GM19372 (cell line): Measurements from ENCODE around the gene CCDC154.
"Not testable (repeated sequence)": the region's sequence is repeated elsewhere in the genome, so short reads cannot be mapped to it uniquely, and the experiment has no call there.

ENCODE experiments used
- ATAC-seq: cut with Tn5 transposase; IDR thresholded peaks from one replicate; pipeline ENCODE4 v1.9.1; 2021; ENCODE audit warnings: mild to moderate bottlenecking, low read depth, moderate library complexity; ENCODE audit not compliant: unreplicated experiment

Gene CCDC154

DNA sequence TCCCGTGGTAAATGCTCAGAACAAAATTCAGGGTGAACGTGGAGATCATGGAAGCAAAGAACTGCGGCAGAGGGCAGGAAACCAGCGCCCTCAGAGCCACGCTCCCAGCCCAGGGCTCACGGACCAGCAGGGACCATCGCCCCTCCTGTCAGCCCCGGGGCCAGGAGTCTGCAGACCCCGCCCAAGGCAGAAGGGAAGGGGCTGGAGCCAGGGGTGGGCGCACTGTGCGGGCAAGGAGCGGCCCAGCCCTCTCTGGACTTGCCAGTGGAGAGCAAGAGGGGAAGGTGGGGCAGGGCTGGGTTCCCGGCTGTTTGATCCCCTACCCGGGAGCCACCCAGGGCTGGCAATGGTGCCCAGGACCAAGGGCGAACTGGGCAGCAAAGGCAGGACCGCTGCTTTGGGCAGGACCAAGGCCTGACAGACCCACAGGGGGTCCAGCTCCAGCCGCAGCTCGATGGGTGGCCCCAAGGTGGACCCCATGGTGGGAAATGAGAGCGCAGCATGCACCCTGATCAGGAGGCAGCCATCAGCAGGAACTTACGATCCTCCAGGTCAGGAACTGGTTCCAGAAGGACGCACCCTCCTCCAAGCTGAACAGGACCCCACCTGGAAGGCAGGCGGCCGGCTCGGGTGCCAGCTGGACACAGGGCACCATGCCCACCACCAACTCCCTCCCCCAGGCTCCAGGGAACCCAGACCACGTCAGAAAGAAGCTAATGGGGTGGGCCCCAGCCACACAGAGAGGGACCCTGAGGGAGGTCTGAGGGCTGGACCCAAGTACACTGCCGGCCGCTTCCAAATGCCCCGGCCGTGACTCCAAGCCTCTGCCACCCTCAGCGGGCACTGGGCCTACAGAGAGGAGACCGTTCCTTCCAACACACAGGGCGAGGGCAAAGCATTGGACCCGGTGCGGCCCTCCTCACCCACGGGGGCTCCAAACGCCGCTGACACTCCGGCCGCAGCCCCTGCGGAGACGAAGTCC is 11.1 kb upstream of the CCDC154 start:
- ATAC-seq = no peak

DNA sequence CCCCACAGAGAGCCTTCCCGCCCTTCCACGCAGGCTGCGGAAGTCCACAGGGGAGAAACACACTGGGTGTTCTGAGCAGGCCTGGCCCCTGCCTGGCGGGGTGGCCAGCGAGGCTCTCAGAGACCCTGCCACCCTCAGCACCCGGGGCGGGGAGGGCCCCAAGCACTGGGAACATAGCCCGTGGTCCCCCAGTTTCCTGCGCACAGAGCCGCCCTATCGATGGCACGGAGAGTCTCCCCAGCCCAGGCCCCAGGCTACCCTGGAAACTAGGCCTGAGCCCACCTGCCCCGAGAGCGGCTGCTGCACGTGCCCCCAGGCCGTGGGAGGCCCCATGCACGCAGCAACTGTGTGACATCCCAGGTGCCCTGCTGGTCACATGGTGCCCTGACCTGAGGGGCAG is 10.2 kb upstream of the CCDC154 start:
- ATAC-seq = no peak

DNA sequence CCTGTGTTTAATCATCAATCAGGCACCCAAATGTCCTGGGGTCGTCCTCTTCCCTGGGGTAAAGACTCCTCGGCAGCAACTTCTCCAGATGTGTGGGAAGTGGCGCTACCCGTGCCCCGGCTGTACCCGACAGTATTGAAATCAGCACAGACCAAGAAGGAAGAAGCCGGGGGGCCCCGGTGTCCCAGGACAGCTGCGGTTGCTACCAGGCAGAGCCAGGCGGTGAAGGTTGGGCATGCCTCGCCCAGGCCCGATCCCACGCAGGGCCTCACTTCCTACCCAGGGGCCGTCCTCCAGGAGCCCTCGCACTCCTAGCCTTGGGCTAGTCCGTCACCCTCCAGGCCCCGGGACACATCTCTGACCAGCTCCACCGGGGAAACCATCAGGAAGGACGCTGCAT is 9.0 kb upstream of the CCDC154 start:
- ATAC-seq = no peak

DNA sequence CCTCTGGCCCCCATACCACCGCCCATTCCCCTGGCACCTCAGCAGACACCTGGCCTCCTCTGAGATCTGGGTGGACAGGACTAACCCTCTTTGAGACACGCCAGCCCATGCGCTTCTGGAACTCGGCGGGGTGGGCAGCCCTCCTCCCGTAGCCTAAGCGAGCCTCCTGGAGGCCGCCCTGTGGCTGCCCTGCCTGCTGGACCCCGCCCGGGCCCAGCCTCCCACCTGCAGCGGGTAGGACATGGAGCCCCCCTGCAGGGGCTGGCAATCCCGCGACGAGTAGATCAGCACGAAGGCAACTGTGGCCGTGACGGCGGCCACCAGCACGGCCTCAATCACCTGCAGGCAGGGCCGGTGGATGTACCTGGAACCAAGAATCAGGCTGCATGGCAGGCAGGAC is 8.2 kb upstream of the CCDC154 start:
- ATAC-seq = no peak

DNA sequence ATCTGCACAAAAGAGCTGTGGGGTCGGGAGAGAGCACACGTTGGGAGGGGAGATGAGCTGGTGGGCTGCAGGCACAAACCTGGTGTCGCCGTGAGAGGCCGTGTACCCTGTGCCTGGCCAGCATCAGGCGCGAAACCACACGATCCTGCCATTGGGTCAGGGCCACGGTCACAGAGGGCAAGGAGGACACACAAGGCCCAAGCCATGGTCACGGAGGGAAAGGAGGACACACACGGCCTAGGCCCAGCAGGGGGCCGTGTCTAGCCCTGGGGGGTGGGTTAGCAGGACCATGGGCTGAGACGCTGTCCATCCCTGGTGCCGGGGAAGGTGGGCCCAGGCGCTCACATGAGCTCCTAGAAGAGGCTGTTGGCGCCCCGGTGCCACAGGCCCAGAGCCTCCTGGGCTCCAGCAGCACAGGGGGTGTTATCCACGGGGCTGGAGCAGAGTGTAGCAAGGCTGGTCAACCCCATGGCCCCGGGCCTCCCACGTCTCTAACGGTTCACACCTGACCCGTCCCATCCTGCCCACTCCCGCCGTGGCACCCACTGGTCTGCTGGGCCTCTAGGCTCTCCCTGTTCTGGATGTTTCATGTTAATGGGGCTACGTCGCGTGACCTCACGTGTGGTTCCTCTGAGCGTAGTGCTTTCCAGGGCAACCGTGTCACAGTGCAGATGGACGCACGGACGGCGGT is 7.5 kb upstream of the CCDC154 start:
- ATAC-seq = no peak

DNA sequence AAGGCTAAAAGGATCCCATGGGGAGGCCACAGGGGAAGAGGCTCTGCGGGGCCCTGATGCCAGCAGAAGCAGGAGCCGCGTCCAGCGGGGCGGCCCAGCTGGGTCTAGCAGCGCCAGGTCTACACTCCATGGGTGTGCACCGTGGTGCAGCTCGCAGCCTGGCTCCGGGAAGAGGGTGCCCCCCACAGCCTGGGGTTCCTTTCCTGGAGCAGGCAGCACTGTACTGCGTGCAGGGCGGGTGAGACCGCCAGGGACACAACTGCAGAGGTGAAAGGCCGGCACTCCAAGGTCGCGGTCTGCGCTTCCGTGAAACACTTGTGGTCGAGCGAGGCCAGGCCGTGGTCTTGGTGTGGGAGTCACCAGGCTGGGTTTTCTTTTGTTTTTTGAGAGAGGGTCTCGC is 6.5 kb upstream of the CCDC154 start:
- no peak for ATAC-seq

DNA sequence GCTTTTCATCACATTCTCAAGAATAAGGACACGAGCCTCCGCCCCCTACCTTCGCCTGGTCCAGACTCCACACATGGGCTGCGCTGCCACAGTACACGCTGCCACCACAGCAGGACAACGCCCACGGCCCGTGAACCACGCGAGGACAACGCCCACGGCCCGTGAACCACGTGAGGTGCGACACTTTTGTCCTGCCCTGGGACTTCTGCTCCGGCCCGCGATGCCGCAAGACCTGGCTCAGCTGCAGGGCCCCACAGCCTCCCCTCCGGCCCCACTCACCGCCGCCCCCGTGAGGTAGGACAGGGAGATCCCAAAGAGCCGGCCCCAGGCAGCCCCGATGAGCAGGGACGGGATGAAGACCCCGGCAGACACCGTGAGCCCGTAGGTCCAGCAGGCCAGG is 5.9 kb upstream of the CCDC154 start:
- no peak for ATAC-seq

DNA sequence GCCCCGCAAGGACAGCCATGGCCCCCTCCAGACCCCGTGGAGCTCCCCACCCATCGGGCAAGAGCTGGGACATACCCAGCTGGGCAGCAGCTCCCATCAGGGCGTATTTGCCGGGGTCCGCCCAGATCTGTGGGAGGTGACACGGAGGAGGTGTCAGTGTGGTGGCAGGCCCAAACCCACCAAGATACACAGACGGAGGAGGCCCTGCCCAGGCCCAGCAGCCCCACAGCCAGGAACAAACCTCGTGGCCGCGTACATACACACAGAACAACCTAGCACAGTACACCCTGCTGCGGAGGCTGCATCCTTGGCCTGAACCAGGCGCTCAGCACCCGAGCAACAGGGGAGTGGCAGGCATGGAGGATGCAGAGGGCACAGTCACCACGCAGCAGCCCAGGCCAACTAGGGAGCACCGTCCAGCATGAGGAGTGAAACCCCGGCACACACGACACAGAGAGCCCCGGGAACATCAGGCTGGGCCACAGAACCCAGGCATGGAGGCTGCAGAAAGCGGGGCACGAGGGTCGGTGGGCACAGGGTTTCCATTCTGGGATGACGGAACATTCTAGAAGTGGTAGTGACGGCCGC is 4.9 kb upstream of the CCDC154 start:
- no peak for ATAC-seq

DNA sequence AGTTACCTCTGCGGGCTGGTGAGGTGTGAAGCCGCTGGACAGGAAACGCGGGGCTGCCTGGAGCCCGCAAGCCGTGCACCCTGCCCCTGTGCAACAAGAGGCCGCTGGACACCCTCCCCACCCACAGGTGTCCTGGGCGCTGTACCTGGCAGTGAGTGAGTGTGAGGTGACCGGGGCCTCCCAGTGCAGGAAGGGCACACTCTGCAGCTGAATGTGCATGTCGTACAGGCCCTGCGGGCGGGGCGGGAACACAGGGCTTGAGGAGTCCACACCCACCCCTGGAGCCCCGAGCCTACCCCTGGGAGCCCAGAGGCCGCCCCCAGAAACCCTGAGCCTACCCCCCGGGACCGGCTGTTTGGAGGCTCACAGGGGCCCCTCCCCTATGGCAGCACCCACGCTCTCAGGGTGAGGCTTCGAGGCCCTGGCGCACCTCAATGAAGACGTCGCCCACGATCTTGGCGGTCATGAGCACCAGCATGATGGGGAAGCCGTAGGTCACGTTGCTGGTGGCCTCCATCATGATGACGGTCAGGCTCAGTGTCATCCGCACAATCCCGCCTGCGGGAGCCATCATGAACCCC is 4.3 kb upstream of the CCDC154 start:
- no peak for ATAC-seq

DNA sequence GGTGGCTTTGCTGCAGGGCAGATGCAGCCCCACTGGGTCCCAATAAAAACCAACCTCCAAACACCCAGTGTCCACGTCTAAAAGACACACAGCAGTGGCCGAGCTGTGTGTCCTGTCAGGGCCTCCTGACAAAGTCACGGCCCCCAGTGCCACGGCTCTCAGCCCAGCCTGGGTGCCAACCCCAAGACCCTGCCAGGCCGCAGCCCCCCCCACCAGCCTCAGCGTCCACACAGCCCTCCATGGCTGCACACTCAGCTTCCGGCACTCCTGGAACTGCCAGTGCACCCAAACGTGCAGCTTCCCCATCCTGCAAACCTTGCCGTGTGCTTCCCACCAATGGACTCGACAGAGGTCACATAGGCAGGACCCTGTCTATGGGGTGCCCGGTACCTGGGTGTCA is 3.6 kb upstream of the CCDC154 start:
- ATAC-seq = no peak

DNA sequence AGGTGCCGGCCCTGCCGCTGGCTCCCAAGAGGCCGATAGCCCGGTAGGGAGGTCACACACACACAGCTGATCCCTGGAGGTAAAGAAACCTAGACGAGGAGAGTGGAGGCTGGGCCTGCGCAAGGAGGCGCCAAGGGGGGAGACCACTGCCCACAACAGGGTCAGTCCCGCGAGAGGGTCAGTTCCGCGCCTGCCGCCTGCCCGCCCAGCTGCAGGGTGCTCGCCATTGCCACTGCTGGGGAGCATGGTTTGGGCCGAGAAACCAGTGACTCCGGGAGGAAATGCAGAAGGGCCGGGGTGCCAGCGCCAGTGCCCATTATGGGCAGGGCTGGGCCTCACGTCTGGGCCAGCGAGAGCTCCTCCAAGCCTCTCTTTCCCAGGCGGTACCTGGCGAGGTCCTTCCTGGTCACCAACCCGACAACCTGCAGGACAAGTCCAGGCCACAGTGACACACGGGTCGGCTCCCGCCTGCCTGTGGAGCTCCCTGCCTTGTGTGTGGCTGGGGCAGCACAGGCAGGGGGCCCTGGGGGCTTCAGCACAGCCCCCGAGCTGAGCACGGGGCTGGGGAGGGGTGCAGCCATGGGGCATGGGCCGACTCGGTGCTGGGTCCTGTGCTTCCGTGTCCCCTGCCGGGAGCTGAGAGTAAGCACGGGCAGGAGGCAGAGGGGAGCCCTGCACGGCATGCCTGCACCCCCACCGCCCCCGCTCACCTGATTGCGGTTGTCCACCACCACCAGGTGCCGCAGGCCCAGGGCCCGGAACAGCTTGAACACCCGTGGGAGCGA is 2.1 kb upstream of the CCDC154 start:
- no peak for ATAC-seq

DNA sequence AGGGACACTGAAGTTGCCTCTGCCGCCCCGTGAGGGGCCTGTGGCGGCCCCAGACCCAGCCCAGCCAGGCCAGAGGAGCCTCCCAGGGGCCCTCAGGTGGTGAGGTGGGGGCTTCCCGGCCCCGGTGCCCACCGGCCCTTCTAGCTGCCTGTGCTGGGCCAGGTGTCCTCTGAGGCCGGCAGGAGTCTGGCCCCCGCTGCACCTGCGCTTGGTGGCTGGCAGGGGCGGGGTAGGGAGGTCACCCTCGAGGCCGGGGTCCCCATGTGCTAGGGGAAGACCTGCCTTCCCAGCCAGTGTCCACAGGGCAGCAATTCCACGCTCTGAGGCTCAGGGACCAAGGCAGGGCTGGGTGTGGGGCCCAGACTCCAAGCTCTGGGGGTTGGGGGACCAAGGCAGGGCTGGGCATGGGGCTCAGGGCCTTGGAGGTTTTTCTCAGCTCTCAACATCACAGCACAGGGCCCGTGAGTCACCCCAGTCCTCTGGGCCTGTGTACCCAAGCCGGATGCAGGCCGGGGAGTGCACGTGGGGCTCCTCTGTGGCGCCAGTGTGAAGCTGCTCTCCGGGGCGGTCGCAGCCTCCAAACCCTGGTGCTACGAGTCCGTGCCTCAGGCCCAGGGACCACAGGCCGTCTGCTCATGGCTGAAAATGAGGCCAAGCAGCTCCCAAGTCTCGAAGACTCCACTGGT is 1.3 kb upstream of the CCDC154 start:
- no peak for ATAC-seq

DNA sequence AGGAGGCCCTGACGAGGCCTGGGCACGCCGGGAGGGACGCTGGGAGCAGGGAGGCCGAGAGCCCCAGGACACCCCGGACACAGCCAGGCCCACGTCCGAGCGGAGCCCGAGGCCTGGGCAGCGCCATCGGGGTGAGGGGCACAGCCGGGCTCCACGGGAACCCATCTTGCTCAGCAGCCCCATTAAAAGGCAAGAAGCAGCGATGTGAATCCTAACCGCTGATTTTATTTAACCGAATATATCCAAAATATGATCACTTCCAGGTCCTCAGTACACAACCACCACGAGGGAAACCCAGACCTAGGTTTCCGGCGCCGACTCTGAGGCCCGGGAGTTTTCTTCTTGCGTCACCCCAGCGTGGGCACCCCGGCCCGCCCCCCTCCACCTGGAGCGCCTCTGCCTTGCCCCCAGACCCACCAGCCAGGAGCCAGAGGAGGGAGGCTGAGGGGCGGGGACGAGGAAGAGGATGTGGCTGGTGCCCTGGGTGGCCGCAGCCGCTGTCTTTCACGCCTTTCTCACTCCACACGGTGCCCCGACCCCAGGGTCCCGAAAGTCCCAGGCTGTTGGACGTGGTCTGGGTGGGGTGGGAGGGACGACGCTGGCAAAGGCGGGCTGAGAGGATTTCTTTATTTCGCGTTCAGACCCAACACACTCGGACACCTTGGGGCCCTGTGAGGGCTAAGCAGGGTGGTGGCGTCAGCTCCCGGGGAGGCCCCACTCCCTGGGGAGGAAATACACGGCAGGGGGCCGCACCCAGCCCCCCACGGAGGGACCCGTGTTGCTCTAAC is 568 bp upstream of the CCDC154 start:
- no peak for ATAC-seq

DNA sequence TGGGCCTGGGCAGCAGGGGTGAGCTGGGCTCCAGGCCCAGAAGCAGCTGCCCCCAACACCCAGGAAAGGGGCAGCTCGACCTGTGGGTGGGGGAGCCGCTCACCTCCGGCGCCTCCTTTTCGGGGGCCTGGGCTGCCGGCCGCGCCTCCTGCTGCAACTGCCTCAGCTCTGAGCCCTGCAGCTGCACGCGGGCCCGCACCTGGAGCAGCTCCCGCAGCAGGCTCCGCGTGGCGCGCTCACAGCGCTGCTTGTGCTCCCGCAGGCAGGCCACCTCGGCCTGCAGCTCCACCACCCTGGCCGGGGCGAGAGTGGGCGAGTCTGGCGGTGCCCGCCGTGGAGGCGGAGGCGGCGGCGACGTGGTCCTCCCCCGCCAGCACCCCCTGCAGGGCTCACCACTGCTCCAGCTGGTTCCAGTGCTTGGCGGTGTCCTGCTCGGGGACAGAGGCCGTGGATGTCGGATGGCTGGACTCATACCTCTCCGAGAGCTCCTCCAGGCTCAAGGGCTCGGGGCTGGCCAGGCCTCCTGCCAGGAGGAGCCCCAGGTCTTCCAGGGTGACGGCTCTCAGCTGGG is 868 bp downstream of the CCDC154 start:
- ATAC-seq = no peak

DNA sequence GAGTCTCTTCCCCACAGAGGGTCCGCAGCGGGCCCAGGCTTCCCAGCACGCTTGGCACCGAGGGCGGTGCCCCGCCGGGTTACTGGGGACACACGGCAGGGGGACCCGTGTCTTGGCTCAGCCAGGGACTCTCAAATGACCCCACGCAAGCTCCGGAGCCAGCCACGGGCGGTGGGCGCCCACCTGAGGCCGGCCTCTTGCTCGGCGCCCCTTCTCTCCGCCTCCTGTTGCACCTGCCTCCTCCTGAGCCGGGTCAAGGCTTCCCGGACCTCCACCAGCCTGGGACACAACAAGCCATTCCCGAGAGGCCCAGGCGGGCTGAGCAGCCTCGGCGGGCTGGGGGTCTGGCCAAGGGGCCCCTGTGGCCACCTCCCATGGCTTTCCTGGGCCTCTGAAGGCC is 1.7 kb downstream of the CCDC154 start:
- no peak for ATAC-seq

DNA sequence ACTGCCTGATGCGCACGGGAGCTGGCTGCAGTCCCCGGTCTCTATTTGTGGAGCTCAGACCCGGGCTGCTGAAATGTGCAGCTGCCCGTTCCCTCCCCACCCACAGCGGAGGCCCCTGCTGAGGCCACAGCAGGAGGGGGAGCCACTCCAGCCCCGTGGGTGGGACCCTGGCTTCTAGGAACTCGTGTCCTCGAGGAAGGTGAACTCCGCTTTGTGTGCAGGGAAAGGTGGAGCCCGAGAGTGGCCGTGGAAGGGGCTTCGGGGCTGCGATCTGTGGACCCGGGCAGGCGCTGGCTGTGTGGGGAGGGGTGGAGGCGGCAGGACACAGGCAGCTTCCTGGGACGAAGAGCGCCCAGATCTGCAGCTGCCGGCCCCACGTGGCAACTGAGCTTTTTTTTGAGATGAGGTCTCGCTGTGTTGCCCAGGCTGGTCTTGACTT is 2.9 kb downstream of the CCDC154 start:
- ATAC-seq = no peak

DNA sequence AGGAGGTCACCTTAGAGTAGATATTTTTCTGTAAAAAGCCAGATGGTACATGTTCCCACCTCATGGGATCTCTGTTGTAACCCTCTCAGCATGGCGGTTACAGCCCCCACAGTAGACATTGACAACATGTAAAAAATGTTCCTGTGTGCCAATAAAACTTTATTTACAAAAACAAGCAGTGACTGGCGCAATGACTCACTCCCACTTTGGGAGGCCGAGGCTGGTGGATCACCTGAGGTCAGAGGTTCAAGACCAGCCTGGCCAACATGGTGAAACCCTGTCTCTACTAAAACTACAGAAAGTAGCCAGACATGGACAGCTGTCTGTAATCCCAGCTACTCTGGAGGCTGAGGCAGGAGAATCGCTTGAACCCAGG is 4.7 kb downstream of the CCDC154 start:
- ATAC-seq = not testable (repeated sequence)

DNA sequence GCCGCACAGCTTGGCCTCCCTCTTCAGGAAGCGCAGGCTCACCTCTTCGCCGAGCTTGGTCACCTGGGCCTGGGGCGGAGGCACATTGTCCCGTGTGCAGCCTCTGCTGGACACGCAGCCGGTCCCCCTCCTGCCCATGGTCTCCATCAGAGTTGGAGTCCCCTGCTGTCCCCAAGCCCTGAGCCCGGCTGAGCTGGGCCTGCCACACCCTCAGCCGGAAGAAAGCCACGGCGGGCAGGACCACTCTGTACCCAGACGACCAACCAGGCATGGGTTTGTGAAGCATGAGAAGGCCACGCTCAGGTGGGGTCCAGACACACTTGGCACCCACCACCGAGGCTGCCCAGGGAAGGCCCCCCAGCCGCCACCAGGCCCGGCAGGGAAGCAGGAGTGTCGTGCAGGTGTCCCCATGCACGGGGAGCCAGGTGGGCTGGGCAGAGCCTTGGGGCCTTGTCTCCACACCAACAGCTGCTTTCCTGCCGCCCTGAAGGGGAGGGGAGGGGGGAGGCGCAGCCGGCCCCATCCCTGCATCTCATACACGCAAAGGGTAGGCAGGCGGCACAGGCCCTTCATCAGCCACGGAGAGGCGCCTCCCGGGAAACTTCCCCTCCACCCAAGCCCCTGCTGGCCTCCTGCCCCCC is 5.2 kb downstream of the CCDC154 start:
- no peak for ATAC-seq
